ENCODE measurements around the gene IGFBP7.
A peak's percentile ranks its signal among the peaks of the same experiment; 100 is the strongest.

Gene IGFBP7

GRCh38 chr4:57073559-57073958 is 36.6 kb downstream of the IGFBP7 start:
- POLR2A ChIA-PET (ENCODE audit: low non-redundant PET): no interaction called here
- no peak for TF ChIP-seq CTCF (conservative IDR thresholded peaks at IDR 0.05; ENCODE audit: low read depth)
- no peak for DNase-seq (ENCODE audit: low spot score)
- CTCF ChIA-PET: interaction anchor here (1.0 kb wide), 1 partner anchor 15 kb away, joined by 3 read pairs; no protein-coding TSS in a partner anchor
- peak overlapping the region; percentile 62; the same call in 1 of the 2 replicates for H3K27ac ChIP-seq

- ChIA-PET CTCF (no interaction called here), POLR2A (ENCODE audit: low non-redundant PET) (no interaction called here)
- peak overlapping the region; percentile 41; the same call in 1 of the 2 replicates for H3K27ac ChIP-seq
- no peak for DNase-seq (ENCODE audit: low spot score)
- TF ChIP-seq CTCF (conservative IDR thresholded peaks at IDR 0.05; ENCODE audit: low read depth): no peak
These were observed 38.9 kb downstream of the IGFBP7 start for GRCh38 chr4:57071326-57071725.

DNA sequence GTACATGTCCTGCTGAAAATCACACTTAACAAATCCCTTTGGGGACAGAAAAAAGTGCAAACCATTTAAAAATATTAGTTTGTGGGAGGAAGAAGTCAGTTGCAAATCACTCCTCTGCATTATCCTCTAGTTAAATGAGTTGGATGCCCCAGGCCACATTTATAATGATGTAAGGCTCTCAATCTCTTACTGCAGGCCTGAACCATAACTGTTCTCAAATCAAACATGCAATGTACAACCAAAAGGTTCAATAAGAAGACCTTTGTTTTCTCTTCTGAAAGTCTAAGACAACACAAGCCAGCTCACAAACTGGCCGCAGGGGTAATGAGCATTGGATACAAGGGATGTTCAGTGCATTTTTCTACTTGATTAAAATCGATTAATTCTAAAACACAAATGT is 39.7 kb downstream of the IGFBP7 start:
- POLR2A ChIA-PET (ENCODE audit: low non-redundant PET): no interaction called here

GRCh38 chr4:57068237-57068981 is 41.8 kb downstream of the IGFBP7 start:
- no peak for DNase-seq (ENCODE audit: low spot score)
- peak overlapping the region; percentile 18; the same call in 1 of the 2 replicates for H3K27ac ChIP-seq
- no peak for TF ChIP-seq CTCF (conservative IDR thresholded peaks at IDR 0.05; ENCODE audit: low read depth)
- ChIA-PET CTCF (no interaction called here), POLR2A (ENCODE audit: low non-redundant PET) (no interaction called here)

More for the DNA sequence above, 39.7 kb downstream of the IGFBP7 start:
- no peak overlapping the region for H3K27ac ChIP-seq
- TF ChIP-seq CTCF (conservative IDR thresholded peaks at IDR 0.05; ENCODE audit: low read depth): no peak
- CTCF ChIA-PET: no interaction called here
- DNase-seq (ENCODE audit: low spot score): no peak

GRCh38 chr4:57065730-57066482 is 44.3 kb downstream of the IGFBP7 start:
- peak overlapping the region; percentile 7; the same call in 1 of the 2 replicates for H3K27ac ChIP-seq
- TF ChIP-seq CTCF (conservative IDR thresholded peaks at IDR 0.05; ENCODE audit: low read depth): no peak
- ChIA-PET CTCF (interaction anchor here (0.5 kb wide), 1 partner anchor 15 kb away, joined by 3 read pairs; no protein-coding TSS in a partner anchor), POLR2A (ENCODE audit: low non-redundant PET) (no interaction called here)
- no peak for DNase-seq (ENCODE audit: low spot score)

DNA sequence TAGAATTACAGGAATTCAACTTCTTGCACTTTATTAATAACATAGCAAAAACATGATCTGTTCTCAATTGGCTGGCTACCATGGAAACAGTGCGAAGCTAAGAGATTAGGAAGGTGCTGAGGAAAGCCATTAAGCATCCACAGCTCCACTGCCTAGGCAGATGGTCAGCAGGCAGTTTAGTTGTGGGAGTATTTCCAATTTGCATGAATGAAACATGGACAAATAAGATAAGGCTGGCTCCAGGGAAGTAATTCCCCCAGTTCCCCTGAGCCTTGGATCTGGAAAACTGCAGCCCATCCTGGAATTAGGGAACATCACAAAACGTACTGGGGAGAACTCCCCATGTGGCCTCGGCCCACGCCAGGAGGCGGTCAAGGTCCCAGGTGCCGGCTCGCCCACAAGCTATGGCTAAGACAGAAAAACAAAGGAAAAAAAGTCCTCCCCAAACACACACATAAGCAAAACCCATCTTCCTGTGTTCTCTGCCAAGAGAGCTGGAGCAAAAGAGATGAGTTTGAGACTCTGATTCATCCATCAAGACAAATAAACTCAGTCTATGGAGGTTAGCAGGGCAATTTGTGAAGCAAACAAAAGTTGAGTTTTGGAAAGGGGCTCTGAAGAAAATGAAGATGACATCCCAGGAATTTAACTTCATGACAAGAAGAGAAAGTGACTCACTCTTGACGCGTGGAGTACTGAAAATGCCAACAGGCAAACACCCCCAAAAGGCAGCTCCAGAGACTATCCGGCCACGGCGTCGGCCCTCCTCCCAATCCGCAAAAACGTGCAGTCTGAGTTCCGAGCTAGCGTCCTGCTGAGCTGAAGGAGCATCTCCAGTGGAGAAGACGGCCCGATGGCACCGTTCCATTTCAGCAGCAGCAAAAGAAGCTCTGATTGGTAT is 45.1 kb downstream of the IGFBP7 start:
- POLR2A ChIA-PET (ENCODE audit: low non-redundant PET): no interaction called here
- no peak for DNase-seq (ENCODE audit: low spot score)
- no peak for TF ChIP-seq CTCF (conservative IDR thresholded peaks at IDR 0.05; ENCODE audit: low read depth)
- CTCF ChIA-PET: no interaction called here
- peak overlapping the region; percentile 7; the same call in 1 of the 2 replicates for H3K27ac ChIP-seq
